Mononuclear cell (primary cell): ENCODE data around the gene ASPHD1. TPM values are rescaled to one million over a fixed set of nuclear protein-coding genes. Genes with fewer than 3 reads are reported as not detected.

ENCODE experiments used
- H3K27me3 ChIP-seq: 2 replicates; pipeline ENCODE4 v1.6.0; 2011; ENCODE audit warnings: low read length, control low read depth; ENCODE audit not compliant: insufficient read depth
- H3K4me1 ChIP-seq: 2 replicates; pipeline ENCODE4 v1.5.1; 2011; ENCODE audit warnings: mild to moderate bottlenecking, low read length, control low read depth; ENCODE audit not compliant: insufficient read depth
- H3K4me3 ChIP-seq: 2 replicates; pipeline ENCODE4 v1.5.1; 2011; ENCODE audit warnings: mild to moderate bottlenecking, low read length, moderate library complexity
- H3K9me3 ChIP-seq: 2 replicates; pipeline ENCODE4 v1.5.1; 2011; ENCODE audit warnings: low read depth, mild to moderate bottlenecking, control low read depth, low read length
- total RNA-seq: library from RNA; depleted of rRNA; stranded (reverse); fragments of >200 nt; gene quantifications from one replicate; pipeline ENCODE4 v1.2.3, GENCODE V29; 2012

The ASPHD1 gene
- total RNA-seq, 1 donor, result not detected

DNA sequence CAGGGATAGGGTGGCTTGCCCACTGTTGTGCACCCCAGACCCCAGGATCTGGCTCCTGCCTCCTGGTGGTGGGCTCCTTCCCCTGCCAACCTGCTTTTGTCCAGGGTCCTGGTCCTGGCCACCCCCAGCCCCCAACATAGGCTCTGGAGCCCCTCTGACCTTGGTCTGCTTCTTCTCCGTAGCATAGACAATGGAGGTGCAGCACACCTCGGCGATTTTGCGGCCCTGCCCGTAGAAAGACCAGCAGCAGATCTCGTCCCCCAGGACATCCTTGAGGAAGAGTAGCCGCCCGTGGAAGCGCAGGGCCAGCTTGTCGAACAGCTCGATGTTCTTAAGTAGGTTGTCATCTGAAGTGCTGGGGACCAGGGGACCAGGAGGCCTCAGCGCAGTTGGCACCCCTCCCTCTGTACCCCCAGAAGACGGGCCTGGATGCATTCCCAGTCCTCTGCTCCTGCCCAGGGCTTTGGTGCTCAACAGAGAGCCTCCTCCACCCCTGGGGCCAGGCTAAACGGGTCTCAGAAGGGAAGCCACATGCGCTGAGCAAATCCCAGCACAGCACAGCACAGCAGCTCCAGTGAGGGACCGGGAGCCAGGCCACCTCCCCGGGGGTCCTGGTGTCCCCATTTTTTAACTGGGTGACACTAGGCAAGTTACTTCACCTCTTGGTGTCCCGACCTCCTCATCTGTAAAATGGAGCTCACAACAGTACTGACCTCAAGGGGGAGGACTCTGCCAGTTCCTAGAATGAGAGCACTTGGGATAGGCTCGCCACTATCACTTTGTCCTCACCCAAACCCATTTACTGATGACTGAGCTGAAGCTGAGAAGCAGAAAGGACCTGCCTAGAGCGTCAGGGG lies 10.8 kb downstream of the ASPHD1 start:
- Histone ChIP-seq H3K9me3 (no peaks in the 10 kb centered on the region), H3K4me1 (peaks cover 6% of the 10 kb centered on the region), H3K4me3 (no peak overlapping the region), H3K27me3 (no peaks in the 10 kb centered on the region)

DNA sequence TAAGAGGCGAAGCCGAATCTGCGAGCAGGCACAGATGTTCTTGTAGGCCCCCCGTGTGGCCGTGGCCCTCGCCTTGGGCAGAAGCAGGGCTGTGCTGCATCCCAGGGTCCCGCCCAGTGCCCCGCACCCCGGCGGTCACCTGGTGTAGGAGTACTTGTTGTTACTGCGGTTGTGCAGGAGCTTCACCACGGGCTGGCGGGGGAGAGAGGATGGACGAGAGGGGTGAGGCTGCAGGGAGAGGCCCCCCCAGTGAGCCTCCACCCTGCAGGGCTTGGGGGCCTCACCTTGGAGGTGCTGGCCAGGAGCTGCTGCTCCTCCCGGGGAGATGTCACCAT lies 11.4 kb downstream of the ASPHD1 start:
- Histone ChIP-seq H3K4me1 (peaks cover 6% of the 10 kb centered on the region), H3K9me3 (no peaks in the 10 kb centered on the region), H3K4me3 (no peak overlapping the region), H3K27me3 (no peaks in the 10 kb centered on the region)

DNA sequence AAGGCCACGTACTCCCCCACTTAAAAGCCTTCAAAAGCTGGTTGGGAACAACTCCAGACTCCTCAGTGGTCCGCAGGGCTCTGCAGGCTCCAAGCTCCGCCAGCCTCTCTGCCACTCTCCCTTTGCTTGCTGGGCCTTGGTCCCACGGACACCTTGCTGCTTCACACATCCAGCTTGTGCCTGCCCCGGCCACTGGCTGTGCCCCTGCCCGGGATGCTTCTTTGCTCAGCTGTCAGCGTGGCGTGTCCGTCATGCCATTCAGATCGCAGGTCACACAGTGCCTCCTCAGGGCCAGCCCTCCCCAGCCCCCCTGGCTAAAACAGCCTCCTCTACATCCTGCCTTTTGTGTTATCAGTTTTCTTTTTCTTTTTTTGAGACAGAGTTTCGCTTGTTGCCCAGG lies 11.8 kb downstream of the ASPHD1 start:
- H3K27me3 ChIP-seq, result no peaks in the 10 kb centered on the region
- no peak overlapping the region for H3K4me3 ChIP-seq
- H3K4me1 ChIP-seq, result peaks cover 6% of the 10 kb centered on the region
- H3K9me3 ChIP-seq, result no peaks in the 10 kb centered on the region

DNA sequence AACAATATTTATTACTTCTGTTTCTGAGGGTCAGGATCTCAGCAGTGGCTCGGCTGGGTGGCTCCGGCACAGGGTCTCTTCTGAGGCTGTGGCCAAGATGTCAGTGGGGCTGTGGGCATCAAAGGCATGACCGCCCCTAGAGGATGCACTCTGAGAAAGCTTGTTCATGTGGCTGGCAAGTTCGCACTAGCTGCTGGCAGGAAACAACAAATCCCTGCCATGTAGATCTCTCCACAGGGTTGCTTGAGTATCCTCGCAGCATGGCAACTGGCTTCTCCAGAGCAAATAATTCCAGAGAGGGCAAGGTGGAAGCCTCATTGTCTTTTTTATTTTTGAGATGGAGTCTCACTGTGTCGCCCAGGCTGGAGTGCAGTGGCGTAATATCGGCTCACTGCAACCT lies 13.2 kb downstream of the ASPHD1 start:
- no peaks in the 10 kb centered on the region for H3K9me3 ChIP-seq
- H3K4me1 ChIP-seq, result peaks cover 6% of the 10 kb centered on the region
- H3K4me3 ChIP-seq, result no peak overlapping the region
- H3K27me3 ChIP-seq, result no peaks in the 10 kb centered on the region

DNA sequence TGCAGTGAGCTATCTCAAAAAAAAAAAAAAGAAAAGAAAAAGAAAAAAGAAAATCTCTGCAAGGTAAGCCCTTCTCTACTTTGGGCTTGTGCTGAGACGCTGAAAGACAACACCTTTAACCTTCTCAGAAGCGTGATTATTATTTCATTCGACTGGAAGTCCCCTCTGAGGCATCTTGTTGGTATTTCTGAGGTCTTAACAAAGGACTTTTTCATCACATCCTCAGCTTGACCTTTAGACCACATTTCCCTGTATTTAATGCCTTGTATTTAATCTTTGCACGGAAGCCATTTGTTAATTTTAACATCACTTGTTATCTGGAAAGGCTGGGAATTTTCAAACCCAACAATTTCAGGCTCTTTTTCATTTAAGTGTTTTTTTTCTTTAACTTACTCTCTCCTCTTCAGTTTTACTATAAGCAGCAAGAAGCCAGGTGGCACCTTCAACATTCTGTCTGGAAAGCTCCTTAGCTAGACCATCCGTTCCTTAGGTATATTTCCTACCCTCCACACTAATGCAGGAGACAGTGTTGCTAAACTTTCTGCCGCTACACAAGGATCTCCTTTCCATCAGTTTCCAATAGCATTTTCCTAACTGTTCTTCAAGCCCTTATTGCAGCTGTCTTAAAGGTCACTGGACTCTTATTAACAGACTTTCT lies 15.4 kb downstream of the ASPHD1 start:
- H3K9me3 ChIP-seq, result no peaks in the 10 kb centered on the region
- H3K27me3 ChIP-seq, result no peaks in the 10 kb centered on the region
- no peak overlapping the region for H3K4me3 ChIP-seq
- H3K4me1 ChIP-seq, result no peaks in the 10 kb centered on the region

DNA sequence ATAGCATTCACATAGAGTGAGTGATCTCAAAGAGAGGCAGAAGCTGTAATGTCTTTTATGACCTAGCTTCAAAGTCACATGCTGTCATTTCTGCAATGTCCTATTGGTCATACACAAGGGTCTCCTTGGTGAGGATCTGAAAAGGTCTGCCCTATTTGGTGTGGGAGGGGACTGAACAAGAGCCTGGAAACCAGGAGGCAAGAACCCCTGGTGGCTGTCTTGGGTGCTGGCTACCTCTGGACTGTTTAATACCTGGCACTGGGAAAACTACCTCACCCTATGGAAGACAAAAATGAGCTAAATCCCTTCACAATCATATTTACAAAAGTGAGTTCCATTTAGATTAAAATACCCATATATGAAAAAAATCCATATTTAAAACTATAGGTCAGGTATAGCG lies 16.7 kb downstream of the ASPHD1 start:
- H3K4me3 ChIP-seq, result no peak overlapping the region
- no peaks in the 10 kb centered on the region for H3K4me1 ChIP-seq
- H3K27me3 ChIP-seq, result no peaks in the 10 kb centered on the region
- H3K9me3 ChIP-seq, result no peaks in the 10 kb centered on the region

DNA sequence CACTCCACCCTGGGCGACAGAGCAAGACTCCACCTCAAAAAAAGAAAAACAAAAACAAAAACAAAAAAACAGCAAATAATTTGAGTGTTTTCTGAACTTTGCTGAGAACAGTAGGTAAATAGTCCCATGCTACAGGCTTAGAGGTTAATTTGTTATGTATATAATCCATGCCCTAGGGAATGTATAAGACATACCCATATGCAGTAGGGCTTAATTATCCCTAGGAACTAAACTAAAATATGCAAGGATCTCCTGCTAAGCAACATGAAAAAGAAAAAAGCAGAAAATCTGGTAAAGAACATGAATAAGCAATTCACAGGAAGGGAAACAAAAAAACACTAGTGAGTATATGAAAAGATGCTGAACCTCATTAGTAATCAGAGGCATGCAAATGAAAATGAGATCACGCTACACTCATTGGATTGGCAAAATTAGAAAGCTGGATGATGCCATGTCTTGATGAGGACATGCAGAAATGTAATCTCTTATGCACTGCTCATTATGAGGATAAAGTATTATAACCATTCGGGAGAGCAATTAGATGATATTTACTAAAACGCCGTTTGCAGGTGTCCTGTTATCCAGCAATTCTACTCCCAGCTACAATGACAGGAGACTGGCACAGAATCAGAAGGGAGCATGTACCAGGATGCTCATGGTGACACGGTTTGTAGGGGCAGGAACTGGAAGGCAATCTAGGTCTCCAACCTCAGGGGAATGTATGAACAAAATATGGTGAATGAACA lies 20.2 kb downstream of the ASPHD1 start:
- no peaks in the 10 kb centered on the region for H3K27me3 ChIP-seq
- no peak overlapping the region for H3K4me3 ChIP-seq
- H3K9me3 ChIP-seq, result no peaks in the 10 kb centered on the region
- peaks cover 14% of the 10 kb centered on the region for H3K4me1 ChIP-seq

DNA sequence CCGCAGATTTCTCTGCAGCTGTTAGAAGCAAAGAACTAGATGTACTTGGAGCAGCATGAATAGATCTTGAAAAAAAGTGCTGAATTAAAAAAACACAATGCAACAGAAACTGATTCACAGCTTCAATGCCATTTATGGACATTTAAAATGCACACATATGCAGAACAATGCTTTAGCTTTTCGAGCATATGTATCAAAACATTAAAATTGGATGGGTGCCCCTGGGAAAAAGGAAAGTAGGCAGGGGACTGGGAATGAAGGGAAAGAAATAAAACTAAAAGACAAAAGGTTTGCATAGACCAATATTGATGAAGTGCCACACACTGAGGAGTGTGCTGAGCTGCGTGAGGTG lies 20.7 kb downstream of the ASPHD1 start:
- H3K4me3 ChIP-seq, result no peak overlapping the region
- H3K4me1 ChIP-seq, result peaks cover 14% of the 10 kb centered on the region
- H3K27me3 ChIP-seq, result no peaks in the 10 kb centered on the region
- no peaks in the 10 kb centered on the region for H3K9me3 ChIP-seq

DNA sequence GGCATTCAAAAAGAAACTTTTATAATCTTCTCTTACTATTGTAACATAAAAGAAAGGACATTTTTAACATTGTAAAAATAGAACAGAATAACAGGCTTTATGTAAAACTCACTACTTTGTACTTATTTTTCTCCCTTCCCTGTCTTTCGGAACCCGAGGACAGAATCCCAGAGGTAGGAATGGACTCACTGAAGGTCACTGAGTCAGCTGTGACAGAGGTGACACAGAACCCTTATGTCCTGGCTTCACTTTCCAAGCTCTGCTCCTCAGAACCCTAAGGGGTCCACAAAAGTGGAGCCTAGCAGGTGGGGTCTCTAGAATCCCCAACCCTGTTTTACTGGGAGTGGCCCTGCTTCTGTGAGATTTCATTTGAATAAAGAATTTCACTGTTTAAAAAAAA lies 22.0 kb downstream of the ASPHD1 start:
- Histone ChIP-seq H3K27me3 (no peaks in the 10 kb centered on the region), H3K4me3 (no peak overlapping the region), H3K4me1 (peaks cover 26% of the 10 kb centered on the region), H3K9me3 (no peaks in the 10 kb centered on the region)

DNA sequence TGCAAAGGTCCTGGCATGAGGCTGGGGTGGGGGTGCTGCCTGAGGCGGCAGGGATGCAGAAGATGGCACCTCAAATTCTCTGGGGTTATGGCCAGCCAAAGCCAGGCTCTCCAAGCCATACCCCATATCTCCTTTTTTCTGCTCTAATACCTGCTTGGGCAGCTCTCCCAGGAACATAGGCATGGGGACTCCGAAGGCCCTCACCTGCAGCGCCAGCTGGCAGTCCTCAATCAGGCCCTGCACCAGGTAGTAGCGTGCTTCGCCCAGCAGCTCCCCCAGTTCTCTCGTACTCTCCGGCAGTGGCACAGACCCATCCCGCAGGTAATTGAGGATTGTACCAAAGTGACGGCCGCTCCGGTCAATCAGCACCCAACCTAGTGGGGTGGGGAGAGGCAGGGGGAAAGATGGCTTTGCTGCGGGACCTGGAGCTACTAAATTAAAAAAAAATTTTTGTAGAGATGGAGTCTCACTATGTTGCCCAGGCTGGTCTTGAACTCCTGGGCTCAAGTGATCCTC lies 22.8 kb downstream of the ASPHD1 start:
- Histone ChIP-seq H3K9me3 (no peaks in the 10 kb centered on the region), H3K4me1 (peaks cover 30% of the 10 kb centered on the region), H3K4me3 (no peak overlapping the region), H3K27me3 (no peaks in the 10 kb centered on the region)

DNA sequence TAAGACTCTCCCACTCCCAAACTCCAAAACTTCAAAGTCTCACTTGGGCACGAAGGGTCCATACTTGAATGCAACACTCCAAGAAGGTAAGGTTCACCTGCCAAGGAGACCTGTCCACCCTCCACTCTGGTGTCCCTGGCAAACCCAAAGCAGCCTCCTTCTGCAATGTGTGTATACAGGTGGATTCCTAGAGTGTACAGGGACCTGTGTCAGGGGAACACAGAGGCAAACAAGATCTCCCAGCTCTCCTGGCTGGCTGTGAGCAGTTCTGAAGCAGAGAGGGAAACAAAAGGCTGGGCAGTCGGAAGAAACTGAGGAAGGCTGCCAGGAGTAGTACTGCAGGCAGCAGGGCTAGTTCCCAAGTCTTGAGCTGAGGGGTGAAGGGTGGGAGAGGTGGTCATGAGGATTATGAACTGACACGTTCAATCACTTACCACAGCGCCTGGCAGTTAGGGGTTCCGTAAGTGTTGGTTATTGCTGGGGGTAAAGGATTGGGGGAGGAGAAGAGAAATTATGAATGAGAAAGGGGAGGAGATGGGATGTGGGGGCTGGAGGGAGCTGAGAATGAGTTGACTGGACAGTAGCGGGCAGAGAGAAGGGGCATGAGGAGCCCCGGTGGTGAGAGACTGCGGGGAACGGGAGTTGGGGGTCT lies 24.9 kb downstream of the ASPHD1 start:
- Histone ChIP-seq H3K4me3 (peak overlapping the region; percentile 97), H3K4me1 (peaks cover 30% of the 10 kb centered on the region), H3K9me3 (no peaks in the 10 kb centered on the region), H3K27me3 (no peaks in the 10 kb centered on the region)

DNA sequence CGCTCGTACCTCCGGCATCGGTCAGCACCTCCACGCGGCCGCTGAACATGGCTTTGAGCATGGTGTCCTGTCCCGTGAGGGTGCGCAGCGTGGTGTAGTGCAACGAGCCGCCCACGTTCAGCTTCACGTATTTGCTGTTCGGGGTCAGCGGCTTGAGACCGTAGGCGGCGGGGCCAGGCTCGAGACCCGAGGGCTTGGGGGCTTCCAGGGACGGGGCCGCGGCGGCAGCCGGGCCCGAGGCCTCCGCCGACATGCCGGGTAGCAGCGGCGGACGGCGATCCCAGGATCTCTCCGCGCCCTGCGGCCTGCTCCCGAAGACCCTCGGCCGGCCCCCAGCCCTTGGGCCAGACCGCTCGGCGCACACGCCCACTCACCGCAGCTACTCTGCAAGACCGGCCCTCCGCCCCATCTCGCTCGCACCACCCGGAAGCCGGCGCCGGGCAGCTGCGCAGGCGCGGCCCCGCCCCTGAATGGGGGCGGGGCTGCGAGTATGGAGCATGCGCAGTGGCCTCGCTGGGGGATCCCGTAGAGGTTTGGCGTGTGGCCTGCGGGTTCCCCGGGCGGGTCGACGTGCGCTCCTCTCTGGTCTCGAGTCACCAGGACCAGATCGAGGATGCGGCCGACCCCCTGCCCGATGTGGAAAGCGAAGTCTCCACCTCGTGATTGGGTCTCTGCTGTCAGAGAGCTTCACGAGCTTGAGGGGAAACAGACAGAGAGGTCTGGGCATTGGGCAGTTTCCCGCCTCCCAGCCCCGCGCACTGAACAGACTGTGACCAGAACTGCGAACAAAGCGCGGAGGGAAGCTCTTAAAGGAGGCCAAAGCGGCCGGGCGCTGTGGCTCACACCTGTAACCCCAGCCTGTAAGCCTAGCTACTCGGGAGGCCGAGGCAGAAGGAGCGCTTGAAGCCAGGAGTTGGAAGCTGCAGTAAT lies 25.8 kb downstream of the ASPHD1 start, which contains the start of gene KCTD13:
TSS of gene KCTD13 (minus strand) at position 446 of the 930 bp plus-strand sequence. CDS start at position 253, 193 bp downstream.
- no peaks in the 10 kb centered on the region for H3K9me3 ChIP-seq
- peaks cover 30% of the 10 kb centered on the region for H3K4me1 ChIP-seq
- no peaks in the 10 kb centered on the region for H3K27me3 ChIP-seq
- peak within 1 kb of the TSS; percentile 97 for H3K4me3 ChIP-seq

DNA sequence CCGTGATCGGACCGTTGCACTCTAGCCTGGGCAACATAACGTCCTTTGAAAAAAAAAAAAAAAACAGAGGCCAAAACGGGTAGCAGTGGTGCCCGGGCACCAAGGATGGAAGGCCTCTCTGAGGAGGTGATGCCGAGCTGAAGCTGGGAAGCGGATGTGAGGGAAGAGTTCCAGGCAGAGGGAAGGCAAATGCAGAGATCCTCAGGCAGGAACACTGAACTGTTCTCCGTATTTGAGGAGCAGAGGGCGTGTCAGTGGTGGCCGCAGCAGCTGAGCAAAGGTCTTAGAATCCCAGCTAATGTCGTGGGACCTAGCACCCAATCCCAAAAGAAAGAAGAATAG lies 26.4 kb downstream of the ASPHD1 start:
- H3K27me3 ChIP-seq, result no peaks in the 10 kb centered on the region
- peak overlapping the region; percentile 97 for H3K4me3 ChIP-seq
- H3K9me3 ChIP-seq, result no peaks in the 10 kb centered on the region
- H3K4me1 ChIP-seq, result peaks cover 30% of the 10 kb centered on the region
